CD4-positive, alpha-beta memory T cell (primary cell): ENCODE data around the gene GOSR1. TPM values are rescaled to one million over a fixed set of nuclear protein-coding genes. Genes with fewer than 3 reads are reported as not detected.
"Not testable (repeated sequence)": the region's sequence is repeated elsewhere in the genome, so short reads cannot be mapped to it uniquely, and the experiment has no call there.

Experiments used
- CTCF ChIA-PET: fragments of 350-600 bp; sonication (Branson Sonifier 250); formaldehyde crosslinking; loops from one replicate; lab custom pipeline; 2021; ENCODE audit warnings: inconsistent platforms; ENCODE audit not compliant: partially characterized antibody; lab: Charles Lee
- POLR2A ChIA-PET: fragments of 350-600 bp; sonication (Branson Sonifier 250); formaldehyde crosslinking; loops from one replicate; lab custom pipeline; 2021; ENCODE audit not compliant: partially characterized antibody; lab: Charles Lee
- DNase-seq, 5 donors: peaks; one replicate each; pipeline versions ENCODE4 v3.0.0 to v3.0.0-alpha.2; 2020 to 2022; ENCODE audit warnings: mixed read lengths in 1 of 5
- H3K27ac ChIP-seq: one replicate; pipeline ENCODE4 v1.7.0; 2013; ENCODE audit warnings: low read depth, low read length
- H3K27me3 ChIP-seq: 2 replicates; pipeline ENCODE4 v1.7.0; 2013; ENCODE audit warnings: mild to moderate bottlenecking, low read length, moderate library complexity; ENCODE audit not compliant: insufficient read depth
- H3K36me3 ChIP-seq: 2 replicates; pipeline ENCODE4 v1.7.0; 2013; ENCODE audit warnings: mild to moderate bottlenecking, low read length, moderate library complexity; ENCODE audit not compliant: insufficient read depth
- H3K4me1 ChIP-seq: 2 replicates; pipeline ENCODE4 v1.7.0; 2013; ENCODE audit warnings: mild to moderate bottlenecking, low read length, moderate library complexity; ENCODE audit not compliant: insufficient read depth
- H3K4me3 ChIP-seq, 2 donors: one replicate each; pipeline ENCODE4 v1.7.0; 2013; ENCODE audit warnings: low read length in 2 of 2, mild to moderate bottlenecking in 1 of 2
- H3K9me3 ChIP-seq, 2 donors: one replicate each; pipeline ENCODE4 v1.7.0; 2013; ENCODE audit warnings: low read length in 2 of 2, control low read depth in 1 of 2; ENCODE audit not compliant: control insufficient read depth in 1 of 2
- H3K27ac Mint-ChIP-seq, 7 donors: one replicate each; pipeline ENCODE4 v1.8.0; 2020 to 2021; ENCODE audit warnings: mixed read lengths in 7 of 7, mild to moderate bottlenecking in 6 of 7, inconsistent platforms in 3 of 7, moderate library complexity in 3 of 7
- H3K27me3 Mint-ChIP-seq, 2 donors: one replicate each; pipeline ENCODE4 v1.8.0; 2020 to 2021; ENCODE audit warnings: mixed read lengths in 2 of 2
- H3K36me3 Mint-ChIP-seq, 2 donors: one replicate each; pipeline ENCODE4 v1.8.0; 2020 to 2021; ENCODE audit warnings: mixed read lengths in 2 of 2, inconsistent platforms in 1 of 2, mild to moderate bottlenecking in 1 of 2
- H3K4me1 Mint-ChIP-seq, 4 donors: one replicate each; pipeline ENCODE4 v1.8.0; 2020 to 2021; ENCODE audit warnings: mixed read lengths in 4 of 4, mild to moderate bottlenecking in 1 of 4
- H3K4me3 Mint-ChIP-seq, 8 donors: one replicate each; pipeline ENCODE4 v1.8.0; 2020 to 2021; ENCODE audit warnings: mixed read lengths in 8 of 8, mild to moderate bottlenecking in 7 of 8, moderate library complexity in 6 of 8, inconsistent platforms in 3 of 8
- H3K9me3 Mint-ChIP-seq, 8 donors: one replicate each; pipeline ENCODE4 v1.8.0; 2020 to 2021; ENCODE audit warnings: mixed read lengths in 8 of 8, mild to moderate bottlenecking in 5 of 8, inconsistent platforms in 3 of 8, moderate library complexity in 1 of 8
- intact Hi-C: fragments of 100-400 bp; cut with micrococcal nuclease; formaldehyde crosslinking; loops from one replicate; pipeline ENCODE4 v1.15.1; 2023
- polyA plus RNA-seq, 2 donors: library from polyadenylated mRNA; unstranded; fragments of 300-500 nt; fragmentation: Illumina TruSeq; gene quantifications; one replicate each; pipeline ENCODE4 v1.2.3, GENCODE V29; 2021
- total RNA-seq, 2 experiments: library from RNA; stranded (reverse); gene quantifications; one replicate each; pipeline ENCODE4 v1.2.3, GENCODE V29; 2021

The GOSR1 gene
- total and polyA plus RNA-seq, 4 experiments from 2014 or later: 39.2 to 64.5 (median 59.5) TPM

GRCh38 chr17:30541802-30542201 is 64.6 kb downstream of the GOSR1 start:
- Histone ChIP-seq H3K4me3 (no peak overlapping the region), H3K27ac (no peak overlapping the region), H3K4me1 (no peaks in the 10 kb centered on the region), H3K9me3 (no peaks in the 10 kb centered on the region), H3K36me3 (no peaks in the 10 kb centered on the region), H3K27me3 (no peaks in the 10 kb centered on the region)
- Mint-ChIP-seq H3K9me3 (peaks cover 0 to 3% (median 0%) of the 10 kb centered on the region in 8 donors), H3K4me1 (no peaks in the 10 kb centered on the region), H3K27ac (no peak overlapping the region), H3K36me3 (peaks cover 0 to 6% of the 10 kb centered on the region in 2 donors), H3K4me3 (no peak overlapping the region), H3K27me3 (no peaks in the 10 kb centered on the region)
- intact Hi-C loops: no loop called here
- ChIA-PET CTCF (no interaction called here), POLR2A (no interaction called here)
- no peak for DNase-seq

GRCh38 chr17:30543456-30543855 is 66.2 kb downstream of the GOSR1 start:
- CTCF ChIA-PET: no interaction called here
- no peaks in the 10 kb centered on the region for H3K27me3 ChIP-seq
- intact Hi-C loops: no loop called here
- no peak for DNase-seq
- no peaks in the 10 kb centered on the region for H3K36me3 ChIP-seq
- Mint-ChIP-seq H3K27ac (no peak overlapping the region), H3K27me3 (no peaks in the 10 kb centered on the region), H3K9me3 (no peaks in the 10 kb centered on the region), H3K4me1 (no peaks in the 10 kb centered on the region), H3K4me3 (no peak overlapping the region), H3K36me3 (peaks cover 0 to 3% of the 10 kb centered on the region in 2 donors)
- H3K4me3 ChIP-seq: no peak overlapping the region
- no peaks in the 10 kb centered on the region for H3K9me3 ChIP-seq
- no peak overlapping the region for H3K27ac ChIP-seq
- POLR2A ChIA-PET: no interaction called here
- H3K4me1 ChIP-seq: no peaks in the 10 kb centered on the region

GRCh38 chr17:30545024-30545423 is 67.8 kb downstream of the GOSR1 start:
- Histone ChIP-seq H3K4me3 (no peak overlapping the region), H3K36me3 (no peaks in the 10 kb centered on the region), H3K9me3 (no peaks in the 10 kb centered on the region), H3K27me3 (no peaks in the 10 kb centered on the region), H3K4me1 (no peaks in the 10 kb centered on the region), H3K27ac (no peak overlapping the region)
- no peaks in the 10 kb centered on the region for H3K9me3 Mint-ChIP-seq
- H3K27me3 Mint-ChIP-seq: no peaks in the 10 kb centered on the region
- intact Hi-C loops: no loop called here
- no peak overlapping the region for H3K27ac Mint-ChIP-seq
- H3K4me1 Mint-ChIP-seq: no peaks in the 10 kb centered on the region
- DNase-seq: no peak
- H3K4me3 Mint-ChIP-seq: no peak overlapping the region
- POLR2A ChIA-PET: no interaction called here
- CTCF ChIA-PET: no interaction called here
- peaks cover 0 to 3% of the 10 kb centered on the region in 2 donors for H3K36me3 Mint-ChIP-seq

- no peaks in the 10 kb centered on the region for H3K36me3 ChIP-seq
- H3K9me3 ChIP-seq: no peaks in the 10 kb centered on the region
- H3K4me1 ChIP-seq: no peaks in the 10 kb centered on the region
- Mint-ChIP-seq H3K9me3 (no peaks in the 10 kb centered on the region), H3K27me3 (no peaks in the 10 kb centered on the region), H3K36me3 (peaks cover 0 to 2% of the 10 kb centered on the region in 2 donors), H3K4me1 (peaks cover 0 to 2% (median 0%) of the 10 kb centered on the region in 4 donors), H3K27ac (no peak overlapping the region), H3K4me3 (no peak overlapping the region)
- intact Hi-C loops: no loop called here
- POLR2A ChIA-PET: no interaction called here
- CTCF ChIA-PET: no interaction called here
- H3K27ac ChIP-seq: no peak overlapping the region
- no peak for DNase-seq
- no peak overlapping the region for H3K4me3 ChIP-seq
- H3K27me3 ChIP-seq: no peaks in the 10 kb centered on the region
Observed at GRCh38 chr17:30547778-30548573, 70.8 kb downstream of the GOSR1 start.

GRCh38 chr17:30549181-30549580 is 72.0 kb downstream of the GOSR1 start:
- DNase-seq, H3K36me3 ChIP-seq, H3K27ac Mint-ChIP-seq, intact Hi-C loops, H3K9me3 Mint-ChIP-seq, H3K4me1 Mint-ChIP-seq, H3K4me3 Mint-ChIP-seq, H3K27me3 Mint-ChIP-seq, H3K9me3 ChIP-seq, H3K36me3 Mint-ChIP-seq, H3K27me3 ChIP-seq, H3K4me3 ChIP-seq, H3K4me1 ChIP-seq, H3K27ac ChIP-seq, POLR2A ChIA-PET, CTCF ChIA-PET: not testable (repeated sequence)

GRCh38 chr17:30549864-30550511 is 72.8 kb downstream of the GOSR1 start:
- Histone ChIP-seq H3K27me3 (no peaks in the 10 kb centered on the region), H3K36me3 (no peaks in the 10 kb centered on the region), H3K4me1 (no peaks in the 10 kb centered on the region), H3K9me3 (no peaks in the 10 kb centered on the region), H3K4me3 (no peak overlapping the region), H3K27ac (no peak overlapping the region)
- ChIA-PET CTCF (no interaction called here), POLR2A (no interaction called here)
- H3K4me1 Mint-ChIP-seq: peaks cover 0 to 2% (median 0%) of the 10 kb centered on the region in 4 donors
- intact Hi-C loops: no loop called here
- H3K27me3 Mint-ChIP-seq: no peaks in the 10 kb centered on the region
- H3K36me3 Mint-ChIP-seq: peaks cover 0 to 2% of the 10 kb centered on the region in 2 donors
- DNase-seq: no peak
- H3K4me3 Mint-ChIP-seq: no peak overlapping the region
- no peaks in the 10 kb centered on the region for H3K9me3 Mint-ChIP-seq
- H3K27ac Mint-ChIP-seq: peak overlapping the region in 1 of 7 donors; percentile 22

GRCh38 chr17:30550512-30551273 is 73.5 kb downstream of the GOSR1 start:
- POLR2A ChIA-PET: no interaction called here
- DNase-seq: no peak
- Histone ChIP-seq H3K9me3 (no peaks in the 10 kb centered on the region), H3K27me3 (no peaks in the 10 kb centered on the region), H3K36me3 (no peaks in the 10 kb centered on the region), H3K27ac (no peak overlapping the region), H3K4me3 (no peak overlapping the region), H3K4me1 (no peaks in the 10 kb centered on the region)
- Mint-ChIP-seq H3K36me3 (peaks cover 0 to 2% of the 10 kb centered on the region in 2 donors), H3K27ac (peak overlapping the region in 1 of 7 donors; percentile 22), H3K9me3 (no peaks in the 10 kb centered on the region), H3K27me3 (no peaks in the 10 kb centered on the region), H3K4me1 (peaks cover 0 to 2% (median 0%) of the 10 kb centered on the region in 4 donors), H3K4me3 (no peak overlapping the region)
- intact Hi-C loops: no loop called here
- CTCF ChIA-PET: no interaction called here
